GM21619 (cell line): ENCODE data around the gene EHBP1.

Experiments used
- ATAC-seq: cut with Tn5 transposase; IDR thresholded peaks from one replicate; pipeline ENCODE4 v1.9.1; 2021; ENCODE audit not compliant: unreplicated experiment

Gene EHBP1

DNA sequence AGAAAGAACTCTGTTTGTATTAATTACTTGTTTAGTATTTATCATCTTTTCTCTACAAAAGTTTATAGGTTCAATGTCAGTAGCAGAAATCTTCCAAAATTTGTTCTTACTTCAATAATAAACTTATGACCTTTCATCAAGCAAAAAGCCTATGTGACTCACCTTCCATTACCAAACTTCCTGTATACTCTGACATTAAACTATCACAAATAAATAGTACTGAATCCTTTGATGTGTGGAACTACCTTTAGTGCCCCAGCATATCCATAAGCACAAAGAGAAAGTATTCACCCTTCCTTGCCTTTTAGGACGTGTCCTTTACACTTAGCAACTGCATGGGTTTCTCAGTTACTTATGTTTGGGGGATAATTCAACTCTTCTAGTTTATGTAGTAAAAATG lies 166.0 kb downstream of the EHBP1 start:
- ATAC-seq = no peak

GRCh38 chr2:62873603-62874002 lies 168.1 kb downstream of the EHBP1 start:
- ATAC-seq = no peak

DNA sequence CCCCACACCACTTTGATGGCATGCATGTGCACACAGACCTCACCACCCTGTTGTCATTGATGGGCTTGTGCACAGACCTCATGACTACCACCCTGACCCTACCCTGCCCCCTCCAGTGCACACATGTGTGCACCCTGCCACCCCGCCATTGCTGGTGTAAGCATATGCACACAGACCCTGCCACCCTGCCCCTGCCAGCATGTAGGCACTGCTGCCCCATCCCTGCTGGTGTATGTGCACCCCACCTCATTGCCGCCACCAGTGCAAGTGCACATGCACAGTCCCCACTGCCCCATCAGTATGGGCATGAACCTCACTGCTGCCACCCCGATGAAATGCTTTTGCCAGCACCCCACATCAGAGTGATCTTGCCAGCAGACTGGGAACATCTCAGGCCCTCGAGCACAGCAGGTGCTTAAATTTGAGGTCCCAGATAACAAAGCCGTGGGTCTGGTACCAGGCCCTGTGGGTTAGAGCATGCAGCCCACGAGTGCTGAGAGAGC lies 169.4 kb downstream of the EHBP1 start:
- no peak for ATAC-seq

- ATAC-seq = no peak
Observed at GRCh38 chr2:62881162-62881795, 175.8 kb downstream of the EHBP1 start.

DNA sequence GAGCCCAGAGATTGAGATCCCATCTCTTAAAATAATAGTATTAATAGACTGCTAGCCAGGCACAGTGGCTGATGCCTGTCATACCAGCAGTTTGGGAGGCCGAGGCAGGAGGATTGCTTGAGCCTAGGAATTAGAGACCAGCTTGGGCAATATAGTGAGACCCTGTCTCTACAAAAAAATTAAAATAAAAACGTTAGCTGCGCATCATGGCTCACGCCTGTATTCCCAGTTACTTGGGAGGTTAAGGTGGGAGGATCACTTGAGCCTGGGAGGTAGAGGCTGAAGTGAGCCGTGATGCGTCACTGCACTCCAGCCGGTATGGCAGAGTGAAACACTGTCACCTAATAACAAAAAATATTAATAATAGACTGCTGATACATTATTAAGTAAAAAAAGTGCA lies 178.1 kb downstream of the EHBP1 start:
- no peak for ATAC-seq

GRCh38 chr2:62884086-62884485 lies 178.6 kb downstream of the EHBP1 start:
- no peak for ATAC-seq

DNA sequence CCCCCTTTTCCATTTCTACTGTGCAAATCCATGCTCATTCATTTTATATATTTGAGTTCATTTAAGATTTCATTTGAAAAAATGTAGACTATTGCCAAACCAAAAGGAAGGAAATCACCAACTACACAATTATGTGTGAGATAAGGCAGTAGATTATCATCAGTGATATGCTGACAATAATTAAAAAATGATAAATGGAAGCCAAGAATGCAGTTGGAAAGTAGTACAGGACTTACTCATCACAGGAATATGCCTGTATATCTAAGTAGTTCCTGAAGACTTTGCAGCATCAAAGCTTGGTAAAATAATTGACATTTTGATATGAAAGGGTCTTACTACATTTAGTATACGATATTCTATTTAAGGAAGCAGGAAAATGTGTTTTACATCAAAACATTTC lies 179.0 kb downstream of the EHBP1 start:
- no peak for ATAC-seq

DNA sequence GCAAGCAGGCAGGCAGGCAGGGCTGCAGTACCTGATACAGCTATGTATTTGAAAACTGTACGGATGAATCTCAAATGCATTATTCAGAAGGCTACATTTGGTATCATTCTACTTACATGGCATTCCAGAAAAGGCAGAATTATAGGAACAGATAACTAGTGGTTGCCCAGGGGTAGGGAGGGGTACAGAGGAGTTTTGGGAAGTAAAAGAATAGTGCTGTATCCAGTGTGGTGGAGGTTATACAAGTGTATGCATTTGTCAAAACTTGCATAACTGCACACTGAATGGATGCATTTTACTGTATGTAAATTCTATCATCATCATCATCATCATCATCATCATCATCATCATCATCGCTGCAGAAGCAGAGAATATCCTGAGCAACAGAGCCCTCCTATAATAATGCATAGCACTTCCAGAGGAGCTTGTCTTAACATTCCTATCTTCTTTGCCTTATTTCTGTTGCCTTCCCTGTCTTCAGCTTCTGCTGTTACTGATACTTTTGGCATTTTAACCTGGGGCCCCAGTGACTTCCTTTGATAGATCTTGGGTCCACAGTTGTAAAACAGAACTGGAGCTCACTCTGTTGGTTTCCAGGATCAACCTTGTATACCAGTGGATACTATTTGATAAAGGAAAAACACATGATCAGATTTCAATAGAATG lies 189.6 kb downstream of the EHBP1 start:
- ATAC-seq = no peak

DNA sequence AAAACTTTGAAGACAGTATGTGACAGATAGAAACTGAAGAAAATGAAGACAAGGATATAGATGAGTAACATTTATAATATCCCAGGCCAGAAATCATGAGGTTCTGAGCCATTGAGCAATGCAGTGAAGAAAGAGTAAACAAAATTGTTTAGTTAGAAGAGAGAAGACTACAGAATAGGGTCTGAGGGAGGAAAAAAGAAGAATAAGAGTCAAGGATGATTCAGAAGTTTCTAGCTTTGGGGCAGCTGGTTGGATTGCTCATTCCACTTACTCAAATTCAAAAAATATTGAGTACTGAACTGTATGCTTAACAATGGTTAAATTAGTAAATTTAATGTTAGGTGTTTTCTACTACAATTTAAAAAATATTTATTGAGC lies 190.1 kb downstream of the EHBP1 start:
- no peak for ATAC-seq

DNA sequence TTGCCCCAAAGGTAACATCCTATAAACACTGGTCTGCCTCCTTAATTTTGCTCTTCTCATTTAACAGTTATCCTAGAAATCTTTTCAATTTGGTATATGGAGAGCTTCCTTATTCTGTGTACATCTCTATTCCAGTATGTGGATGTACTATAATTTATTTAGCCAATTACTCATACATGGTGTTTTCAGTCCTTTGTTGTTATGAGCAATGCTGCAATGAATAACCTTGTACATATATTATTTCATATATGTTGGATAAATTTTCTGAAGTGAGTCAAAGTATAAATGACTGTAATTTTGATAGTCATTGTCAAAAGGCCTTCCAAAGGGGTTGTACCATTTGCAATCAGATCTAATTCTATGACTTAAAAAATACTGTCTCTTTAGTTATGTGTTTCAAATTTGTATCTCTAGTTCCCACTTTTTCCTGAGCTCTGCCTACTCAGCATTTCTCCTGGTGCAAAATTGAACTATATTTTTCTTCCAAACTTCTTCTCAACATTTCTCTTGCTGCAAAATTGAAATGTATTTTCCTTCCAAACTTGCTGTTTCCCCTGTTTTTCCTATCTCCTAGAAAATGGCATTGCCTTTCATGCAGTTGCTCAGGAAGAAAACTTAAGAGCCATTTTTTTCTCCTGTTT lies 191.8 kb downstream of the EHBP1 start:
- ATAC-seq = no peak

DNA sequence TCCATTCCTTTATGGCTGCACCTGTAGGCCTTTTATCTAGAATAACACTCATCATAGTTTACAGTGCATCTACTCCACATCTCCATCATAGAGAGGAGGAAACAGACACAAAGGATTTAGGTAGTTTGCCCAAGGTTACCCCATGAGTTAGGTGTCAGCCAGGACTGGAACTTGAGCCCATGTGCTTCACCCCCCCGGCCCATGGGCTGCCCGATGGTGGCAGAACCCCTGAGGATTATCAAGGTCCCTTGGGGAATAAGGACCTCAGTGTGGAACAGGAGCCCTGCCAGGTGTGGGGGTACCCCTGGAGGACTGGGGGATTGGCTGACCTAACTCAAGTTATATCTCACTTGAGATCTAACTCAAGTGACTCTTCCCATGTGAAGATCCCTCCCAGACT lies 198.8 kb downstream of the EHBP1 start:
- no peak for ATAC-seq

GRCh38 chr2:62908145-62908544 lies 202.6 kb downstream of the EHBP1 start:
- ATAC-seq = no peak

- ATAC-seq = no peak
Observed at GRCh38 chr2:62913311-62913710, 207.8 kb downstream of the EHBP1 start.

DNA sequence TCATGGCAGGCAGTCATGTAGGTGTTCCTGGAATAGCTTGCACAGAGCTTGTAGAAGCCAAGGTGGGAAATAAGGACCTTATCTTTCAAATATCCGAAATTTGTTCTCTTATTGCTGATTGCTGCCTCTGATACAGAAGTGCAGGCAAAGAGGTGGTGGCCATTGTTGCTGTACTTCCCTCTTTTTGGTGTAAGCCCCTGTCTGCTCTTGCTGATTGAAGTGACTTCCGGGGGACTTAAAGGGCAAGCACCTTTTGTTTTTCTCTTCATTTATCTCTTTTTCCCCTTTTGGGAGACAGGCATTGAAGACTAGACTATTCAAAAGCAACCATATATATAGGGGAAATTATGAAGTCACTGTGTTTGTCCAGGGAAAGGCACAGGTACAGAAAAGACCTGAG lies 213.5 kb downstream of the EHBP1 start:
- no peak for ATAC-seq

DNA sequence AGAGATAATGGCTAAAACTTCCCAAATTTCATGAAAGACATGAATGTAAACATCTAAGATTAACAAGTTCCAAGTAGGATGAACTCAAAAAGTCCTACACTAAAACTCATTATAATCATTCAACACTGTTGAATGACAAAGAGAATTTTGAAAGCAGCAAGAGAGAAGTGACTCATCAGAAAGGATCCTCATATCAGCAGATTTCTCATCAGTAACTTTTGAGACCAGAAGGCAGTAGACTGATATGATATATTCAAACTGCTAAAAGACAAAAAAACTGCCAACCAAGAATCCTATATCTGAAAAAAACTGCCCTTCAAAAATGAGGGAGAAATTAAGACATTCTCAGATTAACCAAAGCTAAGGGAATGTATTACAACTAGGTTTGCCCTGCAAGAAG lies 214.6 kb downstream of the EHBP1 start:
- no peak for ATAC-seq

GRCh38 chr2:62923242-62923641 lies 217.7 kb downstream of the EHBP1 start:
- no peak for ATAC-seq

DNA sequence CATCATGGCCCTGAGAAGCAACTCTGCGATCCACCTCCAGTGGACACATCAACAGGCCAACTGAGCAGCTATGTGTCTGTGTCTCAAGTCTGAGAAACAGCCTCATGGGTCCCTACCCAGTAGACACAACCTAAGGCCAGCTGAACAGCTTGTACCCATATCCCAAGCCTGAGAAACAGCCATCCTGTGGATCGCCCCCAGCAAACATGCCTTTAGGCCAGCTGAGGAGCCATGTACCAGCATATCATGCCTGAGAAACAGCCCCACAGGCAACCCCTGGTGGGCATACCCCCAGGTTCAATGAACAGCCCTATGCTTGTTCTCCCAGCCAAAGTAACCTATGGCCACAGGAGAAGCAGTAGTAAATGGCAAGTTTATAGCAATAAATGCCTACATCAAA lies 218.4 kb downstream of the EHBP1 start:
- ATAC-seq = no peak

DNA sequence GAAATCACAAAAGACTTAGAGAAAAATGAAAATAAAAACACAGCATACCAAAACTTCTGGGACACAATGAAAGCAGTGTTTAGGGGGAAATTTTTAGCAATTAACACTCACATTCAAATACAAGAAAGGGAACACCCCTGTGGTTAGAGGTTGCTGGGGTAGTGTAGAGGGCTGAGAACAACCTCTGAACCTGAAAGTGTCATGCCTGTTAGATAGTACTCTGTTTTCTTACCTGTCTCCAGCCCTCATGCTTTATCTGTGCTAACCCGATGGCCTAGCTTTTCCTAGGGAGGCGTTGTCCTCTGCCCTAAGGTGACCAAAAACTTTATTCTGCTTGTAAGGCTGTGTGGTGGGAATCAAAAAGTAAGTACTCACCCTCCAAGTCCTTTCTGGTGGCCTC lies 222.5 kb downstream of the EHBP1 start:
- ATAC-seq = no peak

- ATAC-seq = no peak
Observed at GRCh38 chr2:62931536-62931935, 226.0 kb downstream of the EHBP1 start.

DNA sequence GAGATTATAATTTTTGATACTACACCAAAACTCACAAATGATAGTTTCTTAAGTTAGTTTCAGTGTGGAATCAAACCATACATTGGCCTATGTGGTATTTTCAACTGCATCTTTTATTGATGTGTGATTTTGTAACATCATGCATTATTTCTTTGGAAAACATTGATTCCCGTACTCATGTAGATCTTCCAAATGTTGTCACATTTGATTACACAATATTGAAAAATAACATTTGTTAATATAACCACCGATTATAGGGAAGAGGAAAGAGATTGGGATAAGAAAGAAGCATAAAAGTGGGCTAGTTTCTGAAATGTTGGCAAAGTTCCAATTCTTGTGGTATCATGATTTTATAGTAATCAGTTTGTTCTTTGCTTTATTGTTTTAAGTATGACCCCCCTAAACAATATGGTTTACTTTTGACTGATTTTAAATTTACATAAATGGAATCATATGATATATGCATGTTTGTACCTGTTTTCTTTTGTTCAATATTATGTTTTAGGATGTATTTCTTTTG lies 227.9 kb downstream of the EHBP1 start:
- ATAC-seq = no peak

GRCh38 chr2:62934517-62934916 lies 229.0 kb downstream of the EHBP1 start:
- ATAC-seq = no peak

GRCh38 chr2:62938126-62938525 lies 232.6 kb downstream of the EHBP1 start:
- ATAC-seq = no peak
